HCT116 (cell line): Measurements from ENCODE around the gene SMARCD2. TPM values are rescaled to one million over a fixed set of nuclear protein-coding genes. Genes with fewer than 3 reads are reported as not detected.

ENCODE experiments used
- ATAC-seq: fragments of 200-7000 bp; cut with Tn5 transposase; 2 replicates; pipeline ENCODE4 v1.9.1; 2020; ENCODE audit warnings: mild to moderate bottlenecking, moderate library complexity
- BruUV-seq: library from RNA; stranded (reverse); fragments of 400-500 nt; replicated peaks from 2 replicates; lab custom pipeline; 2021; lab: Mats Ljungman, UMichigan
- CTCF ChIA-PET: fragments of 300-600 bp; sonication (Branson Sonifier 250); formaldehyde crosslinking; loops from one replicate; lab custom pipeline; 2021; ENCODE audit warnings: antibody characterized with exemption; lab: Charles Lee
- POLR2A ChIA-PET: fragments of 300-600, 350-600 bp; sonication (Branson Sonifier 250); formaldehyde crosslinking; loops from one replicate; lab custom pipeline; 2021; ENCODE audit warnings: antibody characterized with exemption; lab: Charles Lee
- RAD21 ChIA-PET, 2 experiments: fragments of 300-600 bp; sonication (Branson Sonifier 250); formaldehyde crosslinking; loops; one replicate each; lab custom pipeline; 2023; ENCODE audit warnings: low total read pairs in 2 of 2; ENCODE audit not compliant: uncharacterized antibody in 2 of 2, unreplicated experiment in 2 of 2, low non-redundant PET in 1 of 2; lab: Charles Lee
- DNase-seq: peaks from one replicate; pipeline ENCODE4 v3.0.0-alpha.2; 2010; ENCODE audit warnings: low read depth, low spot score
- H2AFZ ChIP-seq: fragments of 200-600 bp; shearing (Covaris generic), sonication (generic); 2 replicates; pipeline ENCODE4 v1.6.1; 2017; ENCODE audit warnings: low read depth, mixed run types, mixed read lengths, antibody characterized with exemption, low read length; ENCODE audit not compliant: poor library complexity, severe bottlenecking
- H3K27ac ChIP-seq: 2 replicates; pipeline ENCODE4 v1.5.1; 2012; ENCODE audit warnings: low read depth, low read length
- H3K27me3 ChIP-seq: fragments of 200-600 bp; sonication (generic); 2 replicates; pipeline ENCODE4 v1.6.1; 2016; ENCODE audit warnings: mixed run types, low read length, mixed read lengths; ENCODE audit not compliant: insufficient read depth
- H3K36me3 ChIP-seq, 2 experiments: fragments of 200-500 bp in 1 of 2; fragments of 200-600 bp in 1 of 2; sonication (Bioruptor generic) in 1 of 2; sonication (generic) in 1 of 2; 2 replicates each; pipeline versions ENCODE4 v1.5.1 to v1.6.1; 2014 to 2016; ENCODE audit warnings: low read length in 2 of 2, inconsistent platforms in 1 of 2, mixed read lengths in 1 of 2, mixed run types in 1 of 2; ENCODE audit not compliant: insufficient read depth in 2 of 2, control insufficient read depth in 1 of 2
- H3K4me1 ChIP-seq, 2 experiments: fragments of 200-600 bp in 1 of 2; sonication (generic) in 1 of 2; 2 replicates each; pipeline versions ENCODE4 v1.5.1 to v1.6.1; 2012 to 2017; ENCODE audit warnings: low read length in 2 of 2, inconsistent platforms in 1 of 2, mild to moderate bottlenecking in 1 of 2, mixed read lengths in 1 of 2, mixed run types in 1 of 2, moderate library complexity in 1 of 2; ENCODE audit not compliant: insufficient read depth in 2 of 2, control insufficient read depth in 1 of 2
- H3K4me2 ChIP-seq: fragments of 200-600 bp; sonication (generic); 2 replicates; pipeline ENCODE4 v1.6.1; 2017; ENCODE audit warnings: mixed run types, low read length, mixed read lengths
- H3K4me3 ChIP-seq, 2 experiments: fragments of 200-600 bp in 1 of 2; sonication (generic) in 1 of 2; replicated peaks in 1 of 2; 2 replicates each; pipeline ENCODE4 v1.5.1; 2011 to 2016; ENCODE audit warnings: low read length in 2 of 2, control low read depth in 1 of 2, low read depth in 1 of 2, mild to moderate bottlenecking in 1 of 2, mixed read lengths in 1 of 2, mixed run types in 1 of 2
- H3K79me2 ChIP-seq: fragments of 200-600 bp; sonication (generic); 2 replicates; pipeline ENCODE4 v1.6.1; 2017; ENCODE audit warnings: mild to moderate bottlenecking, mixed run types, low read length, moderate library complexity, mixed read lengths; ENCODE audit not compliant: insufficient read depth
- H3K9ac ChIP-seq: fragments of 200-600 bp; sonication (generic); 2 replicates; pipeline ENCODE4 v1.6.1; 2016; ENCODE audit warnings: low read length, mixed read lengths
- H3K9me2 ChIP-seq: fragments of 200-600 bp; sonication (generic), shearing (Covaris generic); 2 replicates; pipeline ENCODE4 v1.6.1; 2017; ENCODE audit warnings: mixed run types, mild to moderate bottlenecking, moderate library complexity; ENCODE audit not compliant: insufficient read depth
- H3K9me3 ChIP-seq, 2 experiments: fragments of 200-500 bp in 1 of 2; fragments of 200-600 bp in 1 of 2; sonication (Bioruptor generic) in 1 of 2; sonication (generic) in 1 of 2; 2 replicates each; pipeline ENCODE4 v1.6.1; 2014 to 2017; ENCODE audit warnings: low read length in 2 of 2, mixed read lengths in 2 of 2, inconsistent platforms in 1 of 2, low read depth in 1 of 2, mild to moderate bottlenecking in 1 of 2, mixed run types in 1 of 2, moderate library complexity in 1 of 2; ENCODE audit not compliant: control insufficient read depth in 1 of 2, insufficient read depth in 1 of 2
- H4K20me1 ChIP-seq: fragments of 200-600 bp; sonication (generic), shearing (Covaris generic); 2 replicates; pipeline ENCODE4 v1.6.1; 2017; ENCODE audit warnings: mixed run types, mild to moderate bottlenecking, moderate library complexity; ENCODE audit not compliant: insufficient read depth
- CBX3 ChIP-seq: IDR thresholded peaks from 2 replicates; pipeline ENCODE4 v1.6.1; 2012; ENCODE audit warnings: low read depth
- CEBPB ChIP-seq: IDR thresholded peaks from 2 replicates; pipeline ENCODE4 v1.6.1; 2012; ENCODE audit warnings: low read depth
- FOSL1 ChIP-seq: IDR thresholded peaks from 2 replicates; pipeline ENCODE4 v1.6.1; 2012; ENCODE audit warnings: low read depth
- JUND ChIP-seq: IDR thresholded peaks from 2 replicates; pipeline ENCODE4 v1.6.1; 2012
- POLR2A ChIP-seq: IDR thresholded peaks from 2 replicates; pipeline ENCODE4 v1.7.0; 2011; ENCODE audit warnings: borderline replicate concordance; ENCODE audit not compliant: insufficient read depth, insufficient read length; ENCODE audit errors: extremely low read depth
- SIN3A ChIP-seq: IDR thresholded peaks from 2 replicates; pipeline ENCODE4 v1.6.1; 2012; ENCODE audit warnings: low read depth
- TCF7L2 ChIP-seq: IDR thresholded peaks from 2 replicates; pipeline ENCODE4 v1.7.0; 2011; ENCODE audit warnings: borderline replicate concordance, inconsistent platforms; ENCODE audit not compliant: insufficient read depth, insufficient read length; ENCODE audit errors: extremely low read depth
- YY1 ChIP-seq: IDR thresholded peaks from 2 replicates; pipeline ENCODE4 v1.6.1; 2011; ENCODE audit warnings: low read length, low read depth, moderate library complexity, mild to moderate bottlenecking; ENCODE audit not compliant: insufficient replicate concordance; ENCODE audit errors: extremely low read depth
- ZFX ChIP-seq: fragments of 450-650 bp; IDR thresholded peaks from 2 replicates; pipeline ENCODE4 v1.6.1; 2017
- ZNF274 ChIP-seq: fragments of 200-500 bp; sonication (Bioruptor generic); IDR thresholded peaks from 2 replicates; pipeline ENCODE4 v1.6.1; 2014; ENCODE audit warnings: mild to moderate bottlenecking, low read depth, low read length, inconsistent platforms
- intact Hi-C: fragments of 100-400 bp; cut with micrococcal nuclease; formaldehyde crosslinking; loops from 2 replicates; pipeline ENCODE4 v1.10.0; 2022
- total RNA-seq: library from RNA; stranded (reverse); gene quantifications from one replicate; pipeline ENCODE4 v1.2.1, GENCODE V29; 2021; ENCODE audit not compliant: unreplicated experiment
- TF ChIP-seq, protein P1 (sequence below), 3 experiments: fragments of 200-600 bp in 1 of 3; sonication (generic) in 1 of 3; IDR thresholded peaks in 2 of 3; conservative IDR thresholded peaks in 1 of 3; 2 replicates each; pipeline ENCODE4 v1.5.1; 2012 to 2017; ENCODE audit warnings: low read depth in 2 of 3, low read length in 2 of 3, antibody characterized with exemption in 1 of 3, borderline replicate concordance in 1 of 3, control low read depth in 1 of 3, mild to moderate bottlenecking in 1 of 3, mixed read lengths in 1 of 3, mixed run types in 1 of 3, moderate library complexity in 1 of 3; ENCODE audit not compliant: insufficient read depth in 1 of 3
- TF ChIP-seq, protein P2 (sequence below): IDR thresholded peaks from 2 replicates; pipeline ENCODE4 v1.6.1; 2012; ENCODE audit warnings: low read depth

Gene SMARCD2
- total RNA-seq, 1 experiment from 2014 or later, result 168 TPM

DNA sequence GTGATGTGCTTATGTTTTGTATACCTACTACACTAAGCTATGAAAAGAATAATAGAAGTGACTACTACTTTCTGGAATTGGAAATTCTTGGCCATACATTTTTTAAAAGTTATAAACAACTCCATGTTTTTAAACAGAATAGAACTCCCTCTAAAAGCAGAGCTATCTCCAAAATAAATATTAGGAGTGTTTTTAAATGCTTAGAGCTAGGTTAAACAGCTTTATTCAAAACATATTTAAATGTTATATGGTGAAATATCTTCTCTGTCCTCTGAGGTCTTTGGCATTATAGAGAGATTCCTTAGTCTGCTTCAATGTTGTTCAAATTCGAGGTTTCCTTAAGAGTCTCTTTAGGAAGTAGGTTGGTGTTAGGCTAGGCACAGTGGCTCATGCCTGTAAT is 38.2 kb downstream of the SMARCD2 start:
- no peak for TF ChIP-seq SIN3A
- no peak for TF ChIP-seq POLR2A
- no peak for TF ChIP-seq YY1
- TF ChIP-seq, protein P1, sequence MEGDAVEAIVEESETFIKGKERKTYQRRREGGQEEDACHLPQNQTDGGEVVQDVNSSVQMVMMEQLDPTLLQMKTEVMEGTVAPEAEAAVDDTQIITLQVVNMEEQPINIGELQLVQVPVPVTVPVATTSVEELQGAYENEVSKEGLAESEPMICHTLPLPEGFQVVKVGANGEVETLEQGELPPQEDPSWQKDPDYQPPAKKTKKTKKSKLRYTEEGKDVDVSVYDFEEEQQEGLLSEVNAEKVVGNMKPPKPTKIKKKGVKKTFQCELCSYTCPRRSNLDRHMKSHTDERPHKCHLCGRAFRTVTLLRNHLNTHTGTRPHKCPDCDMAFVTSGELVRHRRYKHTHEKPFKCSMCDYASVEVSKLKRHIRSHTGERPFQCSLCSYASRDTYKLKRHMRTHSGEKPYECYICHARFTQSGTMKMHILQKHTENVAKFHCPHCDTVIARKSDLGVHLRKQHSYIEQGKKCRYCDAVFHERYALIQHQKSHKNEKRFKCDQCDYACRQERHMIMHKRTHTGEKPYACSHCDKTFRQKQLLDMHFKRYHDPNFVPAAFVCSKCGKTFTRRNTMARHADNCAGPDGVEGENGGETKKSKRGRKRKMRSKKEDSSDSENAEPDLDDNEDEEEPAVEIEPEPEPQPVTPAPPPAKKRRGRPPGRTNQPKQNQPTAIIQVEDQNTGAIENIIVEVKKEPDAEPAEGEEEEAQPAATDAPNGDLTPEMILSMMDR (IDR thresholded peaks at IDR 0.05 in 2 of 3, conservative IDR thresholded peaks at IDR 0.05 in 1 of 3; ENCODE audit: borderline replicate concordance in 1 of 3, insufficient read depth in 1 of 3, low read depth in 2 of 3, low read length in 2 of 3), result no peak
- TF ChIP-seq ZFX, result no peak
- no peak for TF ChIP-seq CBX3
- TF ChIP-seq, protein P2, sequence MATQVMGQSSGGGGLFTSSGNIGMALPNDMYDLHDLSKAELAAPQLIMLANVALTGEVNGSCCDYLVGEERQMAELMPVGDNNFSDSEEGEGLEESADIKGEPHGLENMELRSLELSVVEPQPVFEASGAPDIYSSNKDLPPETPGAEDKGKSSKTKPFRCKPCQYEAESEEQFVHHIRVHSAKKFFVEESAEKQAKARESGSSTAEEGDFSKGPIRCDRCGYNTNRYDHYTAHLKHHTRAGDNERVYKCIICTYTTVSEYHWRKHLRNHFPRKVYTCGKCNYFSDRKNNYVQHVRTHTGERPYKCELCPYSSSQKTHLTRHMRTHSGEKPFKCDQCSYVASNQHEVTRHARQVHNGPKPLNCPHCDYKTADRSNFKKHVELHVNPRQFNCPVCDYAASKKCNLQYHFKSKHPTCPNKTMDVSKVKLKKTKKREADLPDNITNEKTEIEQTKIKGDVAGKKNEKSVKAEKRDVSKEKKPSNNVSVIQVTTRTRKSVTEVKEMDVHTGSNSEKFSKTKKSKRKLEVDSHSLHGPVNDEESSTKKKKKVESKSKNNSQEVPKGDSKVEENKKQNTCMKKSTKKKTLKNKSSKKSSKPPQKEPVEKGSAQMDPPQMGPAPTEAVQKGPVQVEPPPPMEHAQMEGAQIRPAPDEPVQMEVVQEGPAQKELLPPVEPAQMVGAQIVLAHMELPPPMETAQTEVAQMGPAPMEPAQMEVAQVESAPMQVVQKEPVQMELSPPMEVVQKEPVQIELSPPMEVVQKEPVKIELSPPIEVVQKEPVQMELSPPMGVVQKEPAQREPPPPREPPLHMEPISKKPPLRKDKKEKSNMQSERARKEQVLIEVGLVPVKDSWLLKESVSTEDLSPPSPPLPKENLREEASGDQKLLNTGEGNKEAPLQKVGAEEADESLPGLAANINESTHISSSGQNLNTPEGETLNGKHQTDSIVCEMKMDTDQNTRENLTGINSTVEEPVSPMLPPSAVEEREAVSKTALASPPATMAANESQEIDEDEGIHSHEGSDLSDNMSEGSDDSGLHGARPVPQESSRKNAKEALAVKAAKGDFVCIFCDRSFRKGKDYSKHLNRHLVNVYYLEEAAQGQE, result no peak
- TF ChIP-seq TCF7L2, result no peak
- TF ChIP-seq ZNF274, result no peak
- no peak for TF ChIP-seq CEBPB
- TF ChIP-seq JUND, result no peak
- no peak for TF ChIP-seq FOSL1
- TF ChIP-seq, all 23 proteins: peak for 0
- Histone ChIP-seq H3K4me2 (no peak overlapping the region), H2AFZ (no peak overlapping the region), H3K4me3 (no peak overlapping the region), H3K9ac (no peak overlapping the region), H3K27ac (no peak overlapping the region), H3K79me2 (peaks cover 76% of the 10 kb centered on the region), H3K9me2 (no peaks in the 10 kb centered on the region), H3K27me3 (no peaks in the 10 kb centered on the region), H4K20me1 (0 out of 2 replicates have a peak, but pooled peaks cover under 1% of the 10 kb centered on the region), H3K36me3 (peaks cover 85 to 87% of the 10 kb centered on the region in 2 experiments), H3K9me3 (no peaks in the 10 kb centered on the region), H3K4me1 (no peaks in the 10 kb centered on the region)
- ChIA-PET CTCF (interaction anchor here (1.0 kb wide), 1 partner anchor 30 kb away, joined by 3 read pairs; no protein-coding TSS in a partner anchor), RAD21 (no interaction called here), POLR2A (no interaction called here)
- ATAC-seq, result no peak
- no TSS peak for BruUV-seq
- intact Hi-C loops, result no loop called here
- DNase-seq, result no peak
